Ovary (tissue), 9 donors: ENCODE data around the gene TCF4. TPM values are rescaled to one million over a fixed set of nuclear protein-coding genes. Genes with fewer than 3 reads are reported as not detected.

Experiments used
- DNase-seq, 5 donors: peaks; one replicate each; pipeline ENCODE4 v3.0.0-alpha.2; 2019 to 2020
- H3K27ac ChIP-seq, 2 donors: fragments of 200-600 bp; one replicate each; pipeline versions ENCODE4 v1.5.1 to v1.8.0; 2019 to 2022
- H3K27me3 ChIP-seq: fragments of 200-600 bp; one replicate; pipeline ENCODE4 v1.8.0; 2022
- H3K36me3 ChIP-seq: fragments of 200-600 bp; sonication (generic); one replicate; pipeline ENCODE4 v1.5.1; 2019
- H3K4me1 ChIP-seq: one replicate; pipeline ENCODE4 v1.8.1; 2013; ENCODE audit warnings: mild to moderate bottlenecking, moderate library complexity; ENCODE audit not compliant: insufficient read depth
- H3K4me3 ChIP-seq: fragments of 200-600 bp; sonication (generic); one replicate; pipeline ENCODE4 v1.5.1; 2017
- H3K9me3 ChIP-seq, 2 donors: fragments of 200-600 bp in 1 of 2; sonication (generic) in 1 of 2; one replicate each; pipeline versions ENCODE4 v1.5.1 to v1.8.1; 2013 to 2019; ENCODE audit warnings: mild to moderate bottlenecking in 1 of 2, moderate library complexity in 1 of 2
- EP300 ChIP-seq: sonication (generic); formaldehyde crosslinking; IDR thresholded peaks from one replicate; pipeline ENCODE4 v1.6.1; 2017; ENCODE audit warnings: antibody characterized with exemption
- POLR2A ChIP-seq: fragments of 450-650 bp; IDR thresholded peaks from one replicate; pipeline ENCODE4 v1.6.1; 2017; ENCODE audit warnings: antibody characterized with exemption, mild to moderate bottlenecking, moderate library complexity
- WGBS, 3 donors: extraction: QIAGEN DNeasy Blood & Tissue Kit in 1 of 3; methylation state at CpG; one replicate each; pipeline versions ENCODE4 v1.1.5 to v1.1.7; 2013 to 2017; 5-methylcytosine and 5-hydroxymethylcytosine counted together
- intact Hi-C, 4 donors: fragments of 100-400 bp; cut with DNase I; formaldehyde crosslinking; loops; one replicate each; pipeline versions ENCODE4 v1.11.0 to v1.15.1; 2022 to 2023
- polyA plus RNA-seq, 2 donors: library from polyadenylated mRNA; stranded (reverse); fragments of 200-250 nt in 1 of 2; fragments of 350-450 nt in 1 of 2; fragmentation: Illumina TruSeq in 1 of 2; extraction: RNeasy Lipid Tissue Mini Kit (QIAGEN cat#74804) in 1 of 2; gene quantifications; one replicate each; pipeline ENCODE4 v1.2.3, GENCODE V29; 2013 to 2014
- total RNA-seq, 7 donors: library from RNA; depleted of rRNA in 2 of 7; stranded (reverse); fragments of >200 nt in 2 of 7; fragmentation: NEBNext Ultra II Directional in 3 of 7; extraction: Animal tissue kit (Norgen Biotek cat#: 25700) in 3 of 7; gene quantifications; one replicate each; pipeline versions ENCODE4 v1.1.0 to v1.2.4, GENCODE V29; 2016 to 2023
- TF ChIP-seq, protein P1 (sequence below), 3 donors: fragments of 450-650 bp in 2 of 3; fragments of 200-600 bp in 1 of 3; IDR thresholded peaks; one replicate each; pipeline versions ENCODE4 v1.5.1 to v1.8.0; 2016 to 2022; ENCODE audit warnings: antibody characterized with exemption in 3 of 3, mild to moderate bottlenecking in 1 of 3
- donor health status: DM: no; HTN: no; CAD: no; lungs with moderate emphysema.
- donor health status: DM: no; HTN: no; CAD: no.
- donor health status: Bipolar disorder and iron deficiency.
- donor health status: DM: yes; HTN: yes; CAD: no.
- donor health status: DM: no; HTN: no; CAD: no.
- donor health status: DM: yes; HTN: yes; CAD: no.

TCF4 gene
- total and polyA plus RNA-seq, 9 donors: 36.5 to 131 (median 112) TPM

DNA sequence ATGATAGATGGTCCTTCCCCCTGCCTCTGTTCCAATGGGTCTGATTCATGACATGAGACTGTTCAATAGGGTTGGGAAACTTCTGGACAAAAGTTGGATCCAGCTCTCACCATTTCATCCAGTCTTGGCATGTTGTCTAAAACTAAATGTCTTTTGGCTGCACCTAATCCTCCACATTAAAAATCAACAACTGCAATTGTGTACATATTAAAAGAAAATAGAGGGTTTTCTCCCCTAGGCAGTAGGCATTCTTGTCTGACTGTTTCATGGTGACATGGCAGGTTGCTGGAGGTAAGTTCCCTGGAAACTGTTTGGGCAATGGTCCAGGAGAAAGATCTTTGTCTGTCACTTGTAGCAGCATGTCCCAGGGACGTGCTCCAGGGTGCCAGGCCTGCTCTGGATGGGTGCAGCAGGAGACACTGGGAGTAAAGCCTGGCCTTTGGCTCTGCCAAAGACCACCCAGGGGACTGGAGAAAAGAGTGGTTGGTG is 135.8 kb downstream of the TCF4 start:
- Histone ChIP-seq H3K27me3 (no peaks in the 10 kb centered on the region), H3K4me1 (no peaks in the 10 kb centered on the region), H3K36me3 (no peaks in the 10 kb centered on the region), H3K9me3 (no peaks in the 10 kb centered on the region), H3K4me3 (no peak overlapping the region), H3K27ac (no peak overlapping the region)
- DNase-seq: peak in 1 of 5 donors; percentile 10
- TF ChIP-seq POLR2A (no peak), EP300 (no peak)
- TF ChIP-seq, protein P1, sequence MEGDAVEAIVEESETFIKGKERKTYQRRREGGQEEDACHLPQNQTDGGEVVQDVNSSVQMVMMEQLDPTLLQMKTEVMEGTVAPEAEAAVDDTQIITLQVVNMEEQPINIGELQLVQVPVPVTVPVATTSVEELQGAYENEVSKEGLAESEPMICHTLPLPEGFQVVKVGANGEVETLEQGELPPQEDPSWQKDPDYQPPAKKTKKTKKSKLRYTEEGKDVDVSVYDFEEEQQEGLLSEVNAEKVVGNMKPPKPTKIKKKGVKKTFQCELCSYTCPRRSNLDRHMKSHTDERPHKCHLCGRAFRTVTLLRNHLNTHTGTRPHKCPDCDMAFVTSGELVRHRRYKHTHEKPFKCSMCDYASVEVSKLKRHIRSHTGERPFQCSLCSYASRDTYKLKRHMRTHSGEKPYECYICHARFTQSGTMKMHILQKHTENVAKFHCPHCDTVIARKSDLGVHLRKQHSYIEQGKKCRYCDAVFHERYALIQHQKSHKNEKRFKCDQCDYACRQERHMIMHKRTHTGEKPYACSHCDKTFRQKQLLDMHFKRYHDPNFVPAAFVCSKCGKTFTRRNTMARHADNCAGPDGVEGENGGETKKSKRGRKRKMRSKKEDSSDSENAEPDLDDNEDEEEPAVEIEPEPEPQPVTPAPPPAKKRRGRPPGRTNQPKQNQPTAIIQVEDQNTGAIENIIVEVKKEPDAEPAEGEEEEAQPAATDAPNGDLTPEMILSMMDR (IDR thresholded peaks at IDR 0.05): no peak
- WGBS, 3 donors: 86 to 100% (median 98%) methylated on average over 1 of the region's 1 CpG
- intact Hi-C loops: no loop called here

DNA sequence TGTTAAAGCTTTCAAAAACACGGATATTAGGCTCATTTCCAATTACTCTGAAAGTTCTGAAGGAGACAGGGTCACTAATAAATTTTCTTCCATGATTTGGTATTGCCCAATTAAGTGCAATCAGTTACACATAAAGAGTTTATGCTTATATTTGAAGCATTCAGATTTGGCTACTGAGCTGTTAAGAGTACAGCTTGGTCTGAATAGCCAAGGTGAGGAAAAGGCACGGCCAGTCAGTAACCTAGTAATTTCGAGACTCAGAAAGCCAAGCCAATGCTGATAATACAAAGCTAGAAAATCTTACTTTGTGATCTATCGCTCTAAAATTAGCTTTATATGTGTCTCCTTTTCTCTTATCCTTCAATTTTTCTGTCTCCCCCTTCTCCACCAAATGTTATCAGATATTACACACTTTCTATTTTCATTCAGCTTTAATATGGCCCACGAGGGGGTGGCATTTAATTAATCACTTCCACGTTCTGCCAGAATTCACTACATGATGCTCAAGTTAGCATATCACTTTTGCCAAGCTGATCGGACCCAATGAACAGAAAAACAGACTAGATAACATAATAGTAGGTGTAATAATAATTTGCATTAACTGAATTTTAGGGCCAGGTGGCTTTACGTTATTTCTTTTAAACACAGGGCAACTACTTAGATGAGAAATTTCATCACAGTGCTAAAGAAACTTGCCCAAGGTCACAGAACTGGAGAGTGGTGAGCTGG is 138.4 kb downstream of the TCF4 start:
- Histone ChIP-seq H3K9me3 (no peaks in the 10 kb centered on the region), H3K4me3 (no peak overlapping the region), H3K27ac (no peak overlapping the region), H3K4me1 (no peaks in the 10 kb centered on the region), H3K27me3 (no peaks in the 10 kb centered on the region), H3K36me3 (no peaks in the 10 kb centered on the region)
- TF ChIP-seq, protein P1 (IDR thresholded peaks at IDR 0.05): no peak
- TF ChIP-seq EP300 (no peak), POLR2A (no peak)
- DNase-seq: no peak
- 75 to 84% (median 81%) methylated on average over 8 of the region's 8 CpGs for whole genome bisulfite sequencing, 3 donors
- intact Hi-C loops: no loop called here

DNA sequence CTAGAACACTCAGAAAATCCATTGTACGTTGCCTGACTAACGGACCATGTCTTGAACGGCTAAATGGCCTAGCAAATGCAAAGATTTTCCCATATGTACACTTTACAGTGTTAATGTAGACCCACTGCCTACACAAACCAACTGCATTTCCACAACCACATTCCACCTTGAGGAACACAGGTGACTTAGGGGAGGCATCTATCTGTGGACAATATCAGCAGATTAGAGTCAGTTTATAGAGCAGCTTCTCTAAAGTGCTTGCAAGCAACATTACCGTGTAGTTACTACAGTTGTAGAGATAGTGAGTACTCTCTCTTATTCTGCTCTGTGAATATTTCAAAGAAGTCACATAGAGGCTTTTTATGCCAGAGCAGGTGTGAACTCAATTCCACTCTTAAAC is 139.6 kb downstream of the TCF4 start:
- WGBS, 3 donors: 88 to 90% (median 90%) methylated on average over 4 of the region's 4 CpGs
- Histone ChIP-seq H3K4me1 (no peaks in the 10 kb centered on the region), H3K27me3 (no peaks in the 10 kb centered on the region), H3K36me3 (no peaks in the 10 kb centered on the region), H3K9me3 (no peaks in the 10 kb centered on the region), H3K27ac (no peak overlapping the region), H3K4me3 (no peak overlapping the region)
- DNase-seq: no peak
- TF ChIP-seq POLR2A: no peak
- TF ChIP-seq, protein P1 (IDR thresholded peaks at IDR 0.05): no peak
- no peak for TF ChIP-seq EP300
- intact Hi-C loops: no loop called here

DNA sequence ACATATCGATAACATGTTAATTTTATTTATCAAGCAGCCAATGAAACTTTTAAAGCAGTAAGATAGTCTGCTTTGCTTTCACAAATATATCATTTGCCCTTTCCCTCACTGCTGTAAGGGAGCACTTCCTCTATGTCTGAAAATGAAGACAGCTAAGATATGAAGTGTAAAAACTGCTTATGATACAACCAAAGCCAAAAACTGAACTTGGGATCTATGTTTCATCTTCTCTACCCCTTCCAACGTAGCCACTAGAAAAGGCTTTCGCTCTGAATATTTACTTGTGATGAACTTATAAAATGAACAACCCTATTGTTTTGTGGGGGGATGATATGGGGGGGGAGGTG is 140.3 kb downstream of the TCF4 start:
- no peak overlapping the region for H3K27ac ChIP-seq
- no peaks in the 10 kb centered on the region for H3K36me3 ChIP-seq
- WGBS, 3 donors: 81 to 87% (median 83%) methylated on average over 3 of the region's 3 CpGs

More for the DNA sequence above, 140.3 kb downstream of the TCF4 start:
- no peaks in the 10 kb centered on the region for H3K27me3 ChIP-seq
- DNase-seq: no peak
- TF ChIP-seq, protein P1 (IDR thresholded peaks at IDR 0.05): no peak
- TF ChIP-seq EP300 (no peak), POLR2A (no peak)
- no peaks in the 10 kb centered on the region for H3K4me1 ChIP-seq
- H3K9me3 ChIP-seq: no peaks in the 10 kb centered on the region
- intact Hi-C loops: no loop called here
- H3K4me3 ChIP-seq: no peak overlapping the region
